ENCODE results near the gene CCDC127.
"Not testable (repeated sequence)": the region's sequence is repeated elsewhere in the genome, so short reads cannot be mapped to it uniquely, and the experiment has no call there.

The CCDC127 gene

DNA sequence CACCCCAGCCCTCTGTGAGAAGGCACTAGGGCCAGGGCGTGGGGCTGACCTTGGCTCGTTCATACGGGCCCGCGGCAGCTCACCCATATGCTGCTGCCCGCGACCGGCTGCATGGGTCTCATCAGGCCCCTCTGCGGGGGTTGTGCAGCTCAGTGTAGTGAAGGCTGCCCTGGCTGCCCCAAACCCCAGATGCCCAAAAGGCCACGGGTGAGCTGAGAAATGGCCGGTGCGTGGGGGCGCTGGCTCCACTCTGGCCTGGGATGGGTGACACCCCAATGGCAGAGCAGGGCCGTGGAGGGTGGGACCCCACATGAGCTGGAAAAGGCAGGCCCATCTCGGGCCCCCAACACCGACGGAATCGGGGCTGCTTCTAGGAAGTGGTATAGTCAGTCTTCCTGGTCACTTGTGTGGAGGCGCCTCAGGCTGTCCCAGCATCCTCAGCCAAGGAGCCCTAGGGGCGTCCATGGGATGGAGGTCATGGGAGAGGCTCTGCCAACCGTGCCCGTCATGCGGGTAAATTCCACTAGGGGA, 46.1 kb downstream of the CCDC127 start:
- DNase-seq, result no peak

DNA sequence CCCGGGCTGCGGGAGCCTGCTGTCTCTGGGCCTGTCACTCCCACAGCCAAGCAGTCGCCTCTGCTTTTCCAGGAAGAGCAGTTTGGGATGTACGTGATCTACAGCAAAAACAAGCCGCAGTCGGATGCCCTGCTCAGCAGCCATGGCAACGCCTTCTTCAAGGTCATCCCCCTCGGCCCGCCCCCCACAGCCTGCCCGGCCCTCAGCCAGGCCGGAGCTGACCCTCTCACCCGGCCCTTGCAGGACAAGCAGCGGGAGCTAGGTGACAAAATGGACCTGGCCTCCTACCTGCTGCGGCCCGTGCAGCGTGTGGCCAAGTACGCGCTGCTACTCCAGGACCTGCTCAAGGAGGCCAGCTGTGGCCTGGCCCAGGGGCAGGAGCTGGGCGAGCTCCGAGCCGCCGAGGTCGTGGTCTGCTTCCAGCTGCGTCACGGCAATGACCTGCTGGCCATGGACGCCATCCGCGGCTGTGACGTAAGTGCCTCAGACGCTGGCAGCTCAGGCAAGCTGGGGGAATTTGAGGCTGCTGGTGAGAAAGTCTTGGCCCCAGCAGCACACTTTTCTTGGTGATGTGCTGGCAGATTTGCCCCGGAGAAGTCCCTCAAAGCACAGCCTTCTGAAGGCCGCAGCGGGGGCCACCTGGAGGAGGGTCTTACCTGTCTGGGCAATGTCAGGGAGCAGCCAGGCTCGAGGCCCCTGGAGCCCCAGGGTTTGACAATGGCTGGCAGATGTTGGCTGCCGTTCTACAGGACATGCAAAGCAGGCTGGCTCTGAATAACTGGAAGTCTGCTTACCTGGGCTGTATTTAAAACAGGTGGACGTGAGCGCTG, 46.8 kb downstream of the CCDC127 start:
- DNase-seq, result no peak

DNA sequence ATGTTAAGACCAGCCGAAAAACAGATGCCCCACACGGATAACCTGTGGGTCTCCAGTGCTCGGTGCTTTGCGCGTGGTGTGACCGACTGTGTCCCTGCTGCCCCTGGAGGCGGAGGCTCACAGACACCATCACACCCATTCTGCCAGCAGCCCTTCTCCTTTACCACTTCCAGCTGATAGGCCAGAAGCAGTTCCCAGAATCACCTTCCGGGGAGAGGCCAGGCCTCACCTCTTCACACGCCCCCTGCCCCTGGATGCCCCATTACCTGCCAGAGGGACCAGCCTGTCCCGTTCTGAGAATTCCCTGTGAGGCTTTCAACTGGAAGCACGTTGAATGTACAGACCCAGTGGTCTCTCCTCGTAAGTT, 48.2 kb downstream of the CCDC127 start:
- no peak for DNase-seq

- DNase-seq, result no peak
Observed at GRCh38 chr5:169071-169727, 48.8 kb downstream of the CCDC127 start.

- no peak for DNase-seq
Observed at GRCh38 chr5:167982-168660, 49.8 kb downstream of the CCDC127 start.

DNA sequence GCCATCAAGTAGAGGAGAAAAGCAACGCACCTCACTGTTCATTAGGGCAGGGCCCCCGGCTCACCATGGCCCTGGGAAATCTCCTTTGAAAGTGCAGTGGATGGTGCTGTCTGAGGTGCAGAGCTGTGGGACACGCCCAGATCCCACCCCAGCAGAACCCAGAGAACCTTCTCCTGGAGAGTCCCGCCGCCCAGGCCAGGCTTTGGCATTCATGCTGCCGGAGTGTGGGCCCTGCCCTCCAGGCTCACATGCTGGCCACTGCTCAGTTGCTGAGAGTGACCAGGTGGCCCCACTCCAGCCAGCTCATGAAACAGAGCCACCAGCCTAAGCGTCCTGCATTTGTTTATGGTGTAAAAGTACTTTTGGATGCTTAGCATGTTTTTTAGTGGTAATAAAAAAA, 50.4 kb downstream of the CCDC127 start:
- no peak for DNase-seq

DNA sequence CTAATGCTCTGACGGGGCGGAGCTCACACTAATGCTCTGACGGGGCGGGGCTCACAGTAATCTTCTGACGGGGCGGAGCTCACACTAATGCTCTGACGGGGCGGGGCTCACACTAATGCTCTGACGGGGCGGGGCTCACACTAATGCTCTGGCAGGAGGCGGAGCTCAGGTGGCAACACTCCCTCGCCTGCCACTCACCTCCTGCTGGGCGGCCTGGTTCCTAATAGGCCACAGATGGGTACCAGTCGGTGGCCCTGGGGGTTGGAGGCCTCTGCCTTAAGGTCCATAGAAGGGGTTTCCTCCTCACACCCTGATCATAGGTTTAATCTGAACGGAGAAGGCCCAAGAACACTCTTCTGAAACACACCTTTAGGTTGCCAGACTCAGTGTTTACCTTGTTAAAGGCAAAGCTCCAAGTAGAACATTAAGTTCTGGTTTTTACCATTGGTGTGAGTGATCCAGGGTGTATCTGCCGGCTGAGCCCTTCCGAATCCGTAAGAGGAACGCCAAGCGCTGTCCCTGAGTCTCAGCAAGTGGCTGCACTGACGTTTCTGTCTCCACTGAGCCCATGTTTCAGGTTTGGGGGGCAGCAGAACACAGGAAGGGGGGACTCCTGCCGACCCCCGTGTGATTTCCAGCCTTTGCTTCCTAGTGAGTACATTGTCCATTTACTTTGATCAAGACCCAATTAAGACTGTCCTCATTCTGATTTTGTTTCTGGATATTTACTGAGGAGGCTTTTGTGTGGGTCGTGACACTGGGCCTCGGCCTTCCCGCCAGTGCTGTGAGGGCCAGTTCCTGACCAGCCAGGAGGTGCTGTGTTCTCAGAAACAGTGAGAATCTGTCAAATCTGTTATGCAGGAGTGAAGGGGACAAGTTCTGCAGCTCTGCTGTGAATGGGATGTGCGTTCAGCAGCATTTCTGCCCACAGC, 51.2 kb downstream of the CCDC127 start:
- no peak for DNase-seq

GRCh38 chr5:164783-165182, 53.2 kb downstream of the CCDC127 start:
- DNase-seq, result not testable (repeated sequence)

DNA sequence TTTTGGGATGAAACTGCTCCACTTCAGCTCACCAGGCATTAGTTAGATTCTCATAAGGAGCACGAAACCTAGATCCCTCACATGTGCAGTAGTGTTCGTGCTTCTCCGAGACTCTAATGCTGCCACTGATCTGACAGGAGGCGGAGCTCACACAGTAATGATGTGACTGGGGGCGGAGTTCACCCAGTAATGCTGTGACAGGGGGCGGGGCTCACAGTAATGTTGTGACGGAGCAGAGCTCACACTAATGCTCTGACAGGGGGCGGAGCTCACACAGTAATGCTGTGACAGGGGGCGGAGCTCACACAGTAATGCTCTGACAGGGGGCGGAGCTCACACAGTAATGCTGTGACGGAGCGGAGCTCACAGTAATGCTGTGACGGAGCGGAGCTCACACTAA, 53.7 kb downstream of the CCDC127 start:
- DNase-seq, result no peak

- DNase-seq, result no peak
Observed at GRCh38 chr5:163841-164240, 54.1 kb downstream of the CCDC127 start.

DNA sequence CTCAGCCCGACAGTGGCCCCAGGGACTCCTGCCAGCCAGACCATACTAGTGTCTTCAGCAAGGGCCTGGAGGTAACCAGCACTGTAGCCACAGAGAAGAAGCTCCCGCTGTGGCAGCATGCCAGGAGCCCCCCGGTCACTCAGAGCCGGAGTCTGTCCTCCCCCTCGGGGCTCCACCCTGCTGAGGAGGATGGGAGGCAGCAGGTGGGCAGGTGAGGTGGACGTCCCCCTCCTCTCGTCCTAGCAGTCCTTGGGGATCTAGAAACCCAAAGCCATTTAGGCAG, 54.7 kb downstream of the CCDC127 start:
- DNase-seq, result no peak

GRCh38 chr5:162565-163337, 55.2 kb downstream of the CCDC127 start:
- no peak for DNase-seq

- no peak for DNase-seq
Observed at GRCh38 chr5:162190-162564, 55.8 kb downstream of the CCDC127 start.

GRCh38 chr5:161803-162110, 56.2 kb downstream of the CCDC127 start:
- no peak for DNase-seq

DNA sequence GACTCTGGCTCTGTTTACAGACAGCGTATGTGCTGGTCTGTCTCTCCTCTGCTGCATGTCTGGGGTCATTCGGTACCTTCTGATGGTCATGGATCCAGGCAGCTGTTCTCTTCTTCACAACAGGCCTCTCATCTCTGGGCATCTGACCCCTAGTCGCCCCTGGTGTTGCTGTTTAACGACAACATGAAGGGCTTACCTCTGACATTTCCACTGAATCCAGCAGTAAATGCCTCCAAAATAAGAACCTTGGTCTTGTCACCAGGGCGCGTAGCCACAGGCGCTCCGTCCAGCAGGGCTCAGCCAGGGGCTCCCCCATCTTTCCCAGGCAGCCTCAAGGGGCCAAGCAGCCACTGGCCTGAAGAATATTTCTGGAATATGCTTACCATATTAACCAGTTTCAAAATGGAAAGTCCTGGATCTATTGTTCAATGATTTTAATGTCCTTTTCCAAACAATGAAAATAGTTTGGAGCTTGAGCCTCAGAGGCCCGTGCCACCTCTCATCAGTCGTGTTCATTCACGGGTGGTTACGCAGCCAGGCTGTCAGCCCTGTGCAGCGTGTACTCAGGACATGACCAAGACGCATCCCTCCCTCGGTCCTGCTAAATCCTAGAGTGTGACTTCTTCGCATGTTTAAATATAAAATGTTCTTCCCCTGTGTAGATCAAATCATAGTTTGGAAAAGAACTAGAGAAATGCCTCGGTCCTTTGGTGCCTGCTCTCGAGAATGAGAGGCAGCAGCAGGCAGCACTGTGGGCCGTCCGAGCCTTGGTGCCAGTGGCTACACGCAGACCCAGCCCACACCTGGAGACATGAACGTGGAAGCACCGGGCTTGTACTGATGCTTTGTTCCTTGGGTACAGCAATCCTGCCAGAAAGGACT, 56.8 kb downstream of the CCDC127 start:
- no peak for DNase-seq

DNA sequence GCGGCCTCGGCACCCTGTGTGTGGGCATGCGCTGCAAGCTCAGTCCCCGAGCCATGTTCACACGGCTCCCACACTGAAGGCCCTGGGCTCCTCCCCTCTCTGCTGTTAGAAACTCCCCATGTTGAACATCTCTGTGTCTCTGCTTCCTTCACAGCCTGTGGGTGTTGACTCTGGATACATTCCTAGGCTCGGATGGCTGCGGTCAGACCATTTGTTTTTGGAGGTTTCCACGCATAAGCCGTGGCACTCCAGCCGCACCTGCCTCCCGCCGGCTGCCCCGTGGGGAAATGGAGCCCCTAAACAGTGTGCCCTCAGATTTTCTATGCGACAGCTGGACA, 57.8 kb downstream of the CCDC127 start:
- no peak for DNase-seq

GRCh38 chr5:159448-160172, 58.3 kb downstream of the CCDC127 start:
- DNase-seq, result no peak

DNA sequence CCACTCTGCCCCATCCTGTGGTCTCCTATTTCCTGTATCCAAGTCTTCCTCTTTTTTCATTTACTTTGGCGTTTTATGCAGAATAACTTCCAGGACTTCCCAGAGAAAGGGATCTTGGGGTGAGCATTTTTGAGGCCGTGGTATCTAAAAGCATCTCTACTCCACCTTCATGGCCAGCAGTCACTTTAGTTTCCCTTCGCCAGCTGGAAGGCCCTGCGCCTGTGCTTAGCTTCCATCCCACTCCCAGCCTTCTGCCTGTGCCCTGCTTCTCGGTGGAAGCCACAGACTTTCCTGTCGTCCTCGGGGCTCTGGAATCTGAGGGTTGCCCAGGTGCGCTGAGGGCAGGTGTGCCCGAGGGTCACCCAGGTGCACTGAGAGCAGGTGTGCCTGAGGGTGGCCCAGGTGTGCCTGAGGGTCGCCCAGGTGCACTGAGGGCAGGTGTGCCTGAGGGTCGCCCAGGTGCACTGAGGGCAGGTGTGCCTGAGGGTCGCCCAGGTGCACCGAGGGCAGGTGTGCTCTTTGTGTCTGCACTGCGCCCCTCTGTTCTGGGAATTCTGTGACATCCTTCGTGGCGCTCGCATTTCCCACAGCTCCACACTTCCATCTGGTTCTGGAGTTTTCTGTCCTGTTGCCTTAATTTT, 59.0 kb downstream of the CCDC127 start:
- DNase-seq, result no peak

DNA sequence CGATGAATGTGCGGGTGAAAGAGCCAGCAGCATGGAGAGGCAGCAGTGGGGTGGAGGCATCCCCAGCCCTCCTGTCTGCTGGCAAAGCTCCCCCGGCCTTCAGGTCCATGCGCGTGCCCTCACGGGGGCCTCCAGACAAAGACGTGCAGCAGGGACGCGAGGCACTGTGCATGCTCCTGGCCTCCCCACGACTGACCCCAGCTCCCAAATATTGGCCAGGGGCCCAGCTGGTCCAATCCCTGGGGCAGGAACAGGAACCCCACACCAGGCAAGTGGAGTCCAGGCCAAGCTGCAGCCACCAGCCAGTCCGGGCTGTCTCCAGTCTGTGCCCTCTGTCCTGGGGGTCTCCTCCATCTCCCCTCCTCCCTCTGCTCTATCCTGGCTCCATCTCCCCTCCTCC, 60.2 kb downstream of the CCDC127 start:
- no peak for DNase-seq

GRCh38 chr5:157126-157715, 60.7 kb downstream of the CCDC127 start:
- no peak for DNase-seq

Measured in NCI-H1694 (cell line).